ENCODE data around the gene PTPMT1. TPM values are rescaled to one million over a fixed set of nuclear protein-coding genes. Genes with fewer than 3 reads are reported as not detected.
"Not testable (repeated sequence)": the region's sequence is repeated elsewhere in the genome, so short reads cannot be mapped to it uniquely, and the experiment has no call there.

PTPMT1 gene
- total RNA-seq, 1 experiment from 2014 or later, result 88.1 TPM

- DNase-seq (ENCODE audit: low read depth), result not testable (repeated sequence)
These were observed 19.1 kb upstream of the PTPMT1 start for GRCh38 chr11:47546274-47546673.

- DNase-seq (ENCODE audit: low read depth), result no peak
These were observed 14.9 kb upstream of the PTPMT1 start for GRCh38 chr11:47550288-47551047.

- DNase-seq (ENCODE audit: low read depth), result peak; percentile 66
These were observed 14.3 kb upstream of the PTPMT1 start for GRCh38 chr11:47551086-47551485.

- peak; percentile 39 for DNase-seq (ENCODE audit: low read depth)
These were observed 13.3 kb upstream of the PTPMT1 start for GRCh38 chr11:47552056-47552565.

- DNase-seq (ENCODE audit: low read depth), result peak; percentile 87
These were observed 12.6 kb upstream of the PTPMT1 start, which contains the start of gene CELF1 for GRCh38 chr11:47552566-47553405. CELF1 (minus strand) TSS chr11:47553132; CDS start chr11:47499523, 53,609 bp downstream.

GRCh38 chr11:47553406-47553743 is 12.0 kb upstream of the PTPMT1 start:
- no peak for DNase-seq (ENCODE audit: low read depth)

GRCh38 chr11:47557004-47557403 is 8.4 kb upstream of the PTPMT1 start:
- DNase-seq (ENCODE audit: low read depth), result not testable (repeated sequence)

- DNase-seq (ENCODE audit: low read depth), result no peak
These were observed 6.7 kb upstream of the PTPMT1 start for GRCh38 chr11:47558695-47559094.

GRCh38 chr11:47560426-47560825 is 5.0 kb upstream of the PTPMT1 start:
- DNase-seq (ENCODE audit: low read depth), result no peak

GRCh38 chr11:47562393-47562792 is 3.0 kb upstream of the PTPMT1 start:
- DNase-seq (ENCODE audit: low read depth), result not testable (repeated sequence)

- DNase-seq (ENCODE audit: low read depth), result not testable (repeated sequence)
These were observed 1.0 kb upstream of the PTPMT1 start for GRCh38 chr11:47564366-47564765.

- DNase-seq (ENCODE audit: low read depth), result no peak
These were observed 463 bp upstream of the PTPMT1 start for GRCh38 chr11:47564933-47565339.

GRCh38 chr11:47566149-47566698 is 825 bp downstream of the PTPMT1 start:
- DNase-seq (ENCODE audit: low read depth), result no peak

- no peak for DNase-seq (ENCODE audit: low read depth)
These were observed 4.2 kb downstream of the PTPMT1 start for GRCh38 chr11:47569646-47570045.

GRCh38 chr11:47570651-47571356 is 5.4 kb downstream of the PTPMT1 start:
- DNase-seq (ENCODE audit: low read depth), result no peak

- no peak for DNase-seq (ENCODE audit: low read depth)
These were observed 5.9 kb downstream of the PTPMT1 start for GRCh38 chr11:47571357-47571729.

GRCh38 chr11:47571895-47572294 is 6.5 kb downstream of the PTPMT1 start:
- DNase-seq (ENCODE audit: low read depth), result peak; percentile 59

- peak; percentile 46 for DNase-seq (ENCODE audit: low read depth)
These were observed 7.4 kb downstream of the PTPMT1 start for GRCh38 chr11:47572715-47573255.

GRCh38 chr11:47573321-47573720 is 7.9 kb downstream of the PTPMT1 start:
- DNase-seq (ENCODE audit: low read depth), result no peak

GRCh38 chr11:47577460-47578041 is 12.2 kb downstream of the PTPMT1 start:
- DNase-seq (ENCODE audit: low read depth), result no peak
